Omental fat pad (tissue), 4 donors: Measurements from ENCODE around the gene MLYCD. TPM values are rescaled to one million over a fixed set of nuclear protein-coding genes. Genes with fewer than 3 reads are reported as not detected.

Source experiments
- ATAC-seq: fragments of 150-250 bp; one replicate; pipeline ENCODE4 v1.9.1; 2016; ENCODE audit warnings: mild to moderate bottlenecking, moderate library complexity; ENCODE audit not compliant: low FRiP score
- DNase-seq: peaks from one replicate; pipeline ENCODE4 v3.0.0-alpha.2; 2019; ENCODE audit warnings: low spot score
- total RNA-seq, 4 donors: library from RNA; depleted of rRNA; stranded (reverse); fragments of >200 nt; gene quantifications; one replicate each; pipeline ENCODE4 v1.1.0, GENCODE V29; 2016
- TF ChIP-seq, protein P1 (sequence below), 3 donors: fragments of 450-650 bp; IDR thresholded peaks; one replicate each; pipeline ENCODE4 v1.5.1; 2016 to 2017; ENCODE audit warnings: antibody characterized with exemption in 3 of 3, mild to moderate bottlenecking in 3 of 3, moderate library complexity in 2 of 3

Gene MLYCD
- total RNA-seq, 4 donors from 2014 or later, result 8.4 to 17.8 (median 10.6) TPM

GRCh38 chr16:83924686-83925085, 25.8 kb downstream of the MLYCD start:
- DNase-seq (no peak), ATAC-seq (no peak)
- TF ChIP-seq, protein P1, sequence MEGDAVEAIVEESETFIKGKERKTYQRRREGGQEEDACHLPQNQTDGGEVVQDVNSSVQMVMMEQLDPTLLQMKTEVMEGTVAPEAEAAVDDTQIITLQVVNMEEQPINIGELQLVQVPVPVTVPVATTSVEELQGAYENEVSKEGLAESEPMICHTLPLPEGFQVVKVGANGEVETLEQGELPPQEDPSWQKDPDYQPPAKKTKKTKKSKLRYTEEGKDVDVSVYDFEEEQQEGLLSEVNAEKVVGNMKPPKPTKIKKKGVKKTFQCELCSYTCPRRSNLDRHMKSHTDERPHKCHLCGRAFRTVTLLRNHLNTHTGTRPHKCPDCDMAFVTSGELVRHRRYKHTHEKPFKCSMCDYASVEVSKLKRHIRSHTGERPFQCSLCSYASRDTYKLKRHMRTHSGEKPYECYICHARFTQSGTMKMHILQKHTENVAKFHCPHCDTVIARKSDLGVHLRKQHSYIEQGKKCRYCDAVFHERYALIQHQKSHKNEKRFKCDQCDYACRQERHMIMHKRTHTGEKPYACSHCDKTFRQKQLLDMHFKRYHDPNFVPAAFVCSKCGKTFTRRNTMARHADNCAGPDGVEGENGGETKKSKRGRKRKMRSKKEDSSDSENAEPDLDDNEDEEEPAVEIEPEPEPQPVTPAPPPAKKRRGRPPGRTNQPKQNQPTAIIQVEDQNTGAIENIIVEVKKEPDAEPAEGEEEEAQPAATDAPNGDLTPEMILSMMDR (IDR thresholded peaks at IDR 0.05), result no peak

- TF ChIP-seq, protein P1 (IDR thresholded peaks at IDR 0.05), result no peak
- no peak for DNase-seq
- no peak for ATAC-seq
Measured at GRCh38 chr16:83925095-83925905, 26.4 kb downstream of the MLYCD start.

GRCh38 chr16:83925957-83926725, 27.2 kb downstream of the MLYCD start:
- TF ChIP-seq, protein P1 (IDR thresholded peaks at IDR 0.05), result no peak
- DNase-seq (no peak), ATAC-seq (no peak)

- DNase-seq (peak; percentile 65), ATAC-seq (peak; percentile 86)
- TF ChIP-seq, protein P1 (IDR thresholded peaks at IDR 0.05), result peak in 1 of 3 donors; percentile 58
Measured at GRCh38 chr16:83926726-83927397, 27.9 kb downstream of the MLYCD start.

DNA sequence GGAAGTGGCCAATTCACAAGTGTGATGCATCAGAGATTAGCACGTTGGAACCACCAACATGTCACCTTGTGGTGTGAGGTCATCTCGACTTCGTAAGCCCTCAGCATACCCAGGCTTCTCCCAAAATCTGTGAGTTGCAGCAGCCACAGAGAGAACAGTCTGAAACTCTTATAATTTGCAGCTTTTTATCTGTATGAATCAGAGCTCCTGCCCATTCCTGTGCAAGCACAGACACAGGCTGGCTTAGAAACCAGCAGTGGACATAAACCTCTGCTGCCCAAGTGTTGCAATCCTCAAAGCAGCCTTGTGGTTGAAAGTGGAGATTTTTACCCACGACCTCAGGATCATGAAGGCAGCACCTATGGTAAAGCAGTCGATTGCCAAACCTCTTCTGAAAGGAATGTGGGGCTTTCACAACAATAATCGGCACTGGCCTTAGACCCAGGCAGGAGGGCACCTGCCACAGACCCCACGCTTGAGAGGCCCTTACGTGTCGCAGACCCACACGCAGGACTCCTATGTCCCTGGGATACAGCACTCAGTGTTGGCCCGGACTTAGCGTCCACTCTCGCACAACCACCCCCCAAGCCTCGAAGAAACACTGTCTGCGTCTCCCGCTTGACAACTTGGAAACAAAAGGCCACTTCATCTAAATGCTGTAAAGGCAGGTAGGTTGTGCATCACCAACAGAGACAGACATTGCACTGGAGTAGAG, 29.6 kb downstream of the MLYCD start:
- TF ChIP-seq, protein P1 (IDR thresholded peaks at IDR 0.05), result no peak
- DNase-seq, result no peak
- no peak for ATAC-seq

DNA sequence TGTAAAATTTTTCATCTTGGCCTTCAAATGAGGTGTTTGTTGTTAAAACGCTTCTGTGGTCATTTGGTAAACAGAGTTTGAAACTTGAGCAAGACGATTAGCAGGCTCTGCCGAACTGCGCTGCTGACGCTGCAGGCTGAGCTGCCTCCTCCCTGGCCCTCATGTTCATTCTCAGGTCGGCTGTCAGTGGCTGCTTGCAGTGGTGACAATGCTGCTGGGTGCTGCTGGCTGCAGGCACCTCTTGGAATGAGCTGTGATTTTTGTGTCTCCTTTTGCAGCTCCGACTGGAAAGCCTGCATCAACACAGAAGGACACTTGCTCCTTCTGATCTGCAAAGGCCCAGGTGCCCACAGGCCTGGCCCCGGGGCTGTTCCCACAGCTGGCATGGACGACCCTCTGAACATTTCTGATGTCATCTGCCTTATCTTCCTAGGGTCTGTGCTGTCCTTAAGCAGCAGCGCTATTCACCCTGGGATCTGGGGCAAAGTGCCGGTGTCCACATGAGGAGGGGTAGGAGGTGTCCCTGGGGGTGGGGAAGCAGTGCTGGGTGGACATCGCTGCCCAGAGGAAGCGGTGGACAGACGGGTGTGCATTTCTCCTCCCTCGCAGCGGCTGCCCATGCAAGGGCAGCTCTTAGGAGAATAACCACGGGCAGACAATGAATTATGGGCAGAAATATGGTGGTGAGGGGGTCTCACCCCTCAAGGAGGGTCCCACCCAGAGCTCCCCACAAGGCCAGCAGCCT, 31.1 kb downstream of the MLYCD start:
- ATAC-seq (no peak), DNase-seq (no peak)
- TF ChIP-seq, protein P1 (IDR thresholded peaks at IDR 0.05), result no peak
